NT2/D1 (cell line): Measurements from ENCODE around the gene FSHR.

Source experiments
- SUZ12 ChIP-seq: IDR thresholded peaks from 2 replicates; pipeline ENCODE4 v1.6.1; 2011; ENCODE audit not compliant: insufficient read length, insufficient read depth; ENCODE audit errors: extremely low read depth
- YY1 ChIP-seq: IDR thresholded peaks from 2 replicates; pipeline ENCODE4 v1.6.1; 2011; ENCODE audit not compliant: insufficient read length, insufficient read depth
- ZNF274 ChIP-seq: IDR thresholded peaks from 2 replicates; pipeline ENCODE4 v1.6.1; 2011; ENCODE audit warnings: mild to moderate bottlenecking, low read depth, low read length

DNA sequence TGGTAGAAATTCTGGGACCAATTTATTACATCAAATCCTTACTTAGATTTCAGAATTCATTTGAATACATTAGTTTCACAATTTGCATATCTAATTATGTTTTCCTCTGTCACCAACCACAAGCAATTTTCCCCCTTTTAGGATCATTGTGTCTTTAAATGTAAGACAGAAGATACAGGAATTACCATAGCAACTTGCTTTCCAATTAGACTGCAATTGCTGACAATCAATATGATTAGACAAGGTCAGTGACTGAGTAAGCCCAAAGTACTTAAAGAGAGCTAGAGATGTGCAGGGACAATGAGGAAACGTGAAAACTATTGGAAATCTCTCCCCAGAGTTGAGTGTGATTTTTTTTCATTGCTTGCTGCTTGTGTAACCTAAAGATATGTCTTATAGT lies 121.4 kb downstream of the FSHR start:
- TF ChIP-seq YY1 (no peak), SUZ12 (no peak), ZNF274 (no peak)
